Left lung (tissue), 10 donors: ENCODE results near the gene SREBF2. TPM values are rescaled to one million over a fixed set of nuclear protein-coding genes. Genes with fewer than 3 reads are reported as not detected.

ENCODE experiments used
- ATAC-seq: fragments of 200-7000 bp; cut with Tn5 transposase; one replicate; pipeline ENCODE4 v1.9.1; 2020; ENCODE audit warnings: moderate library complexity
- DNase-seq, 4 donors: peaks; one replicate each; pipeline ENCODE4 v3.0.0-alpha.2; 2013 to 2020
- H3K27ac ChIP-seq, 2 donors: fragments of 200-600 bp; sonication (generic) in 1 of 2; one replicate each; pipeline versions ENCODE4 v1.5.0 to v1.8.0; 2020 to 2021
- H3K27me3 ChIP-seq, 2 donors: fragments of 200-600 bp; sonication (generic) in 1 of 2; one replicate each; pipeline versions ENCODE4 v1.5.0 to v1.8.0; 2020 to 2021
- H3K36me3 ChIP-seq, 2 donors: fragments of 200-600 bp; sonication (generic) in 1 of 2; one replicate each; pipeline versions ENCODE4 v1.5.0 to v1.8.0; 2020 to 2021
- H3K4me1 ChIP-seq, 2 donors: fragments of 200-600 bp; one replicate each; pipeline ENCODE4 v1.8.0; 2021
- H3K4me3 ChIP-seq, 2 donors: fragments of 200-600 bp; sonication (generic) in 1 of 2; one replicate each; pipeline versions ENCODE4 v1.5.0 to v1.8.0; 2020 to 2021; ENCODE audit warnings: mild to moderate bottlenecking in 1 of 2
- H3K9me3 ChIP-seq, 2 donors: fragments of 200-600 bp; sonication (generic) in 1 of 2; one replicate each; pipeline versions ENCODE4 v1.5.0 to v1.8.0; 2020 to 2021
- intact Hi-C, 2 donors: fragments of 100-400 bp; cut with DNase I; formaldehyde crosslinking; loops; one replicate each; pipeline versions ENCODE4 v1.11.2 to v1.14.2; 2022
- polyA plus RNA-seq, 6 donors: library from polyadenylated mRNA; unstranded; fragments of 120-200 nt; gene quantifications; one replicate each; pipeline ENCODE4 v1.2.1, GENCODE V29; 2013; ENCODE audit not compliant: insufficient read length in 6 of 6
- total RNA-seq, 2 donors: library from RNA; stranded (reverse); fragmentation: NEBNext Ultra II Directional; extraction: Animal tissue kit (Norgen Biotek cat#: 25700); gene quantifications; one replicate each; pipeline ENCODE4 v1.2.1, GENCODE V29; 2021
- TF ChIP-seq, protein P1 (sequence below), 2 donors: fragments of 200-600 bp; sonication (generic) in 1 of 2; IDR thresholded peaks; one replicate each; pipeline versions ENCODE4 v1.5.0 to v1.8.0; 2021; ENCODE audit warnings: antibody characterized with exemption in 2 of 2
- donor health status: DM: no; HTN: yes; CAD: no.
- donor health status: DM: no; HTN: no; CAD: no.

SREBF2 gene
- total and polyA plus RNA-seq, 8 donors = 49.2 to 162 (median 75.7) TPM

DNA sequence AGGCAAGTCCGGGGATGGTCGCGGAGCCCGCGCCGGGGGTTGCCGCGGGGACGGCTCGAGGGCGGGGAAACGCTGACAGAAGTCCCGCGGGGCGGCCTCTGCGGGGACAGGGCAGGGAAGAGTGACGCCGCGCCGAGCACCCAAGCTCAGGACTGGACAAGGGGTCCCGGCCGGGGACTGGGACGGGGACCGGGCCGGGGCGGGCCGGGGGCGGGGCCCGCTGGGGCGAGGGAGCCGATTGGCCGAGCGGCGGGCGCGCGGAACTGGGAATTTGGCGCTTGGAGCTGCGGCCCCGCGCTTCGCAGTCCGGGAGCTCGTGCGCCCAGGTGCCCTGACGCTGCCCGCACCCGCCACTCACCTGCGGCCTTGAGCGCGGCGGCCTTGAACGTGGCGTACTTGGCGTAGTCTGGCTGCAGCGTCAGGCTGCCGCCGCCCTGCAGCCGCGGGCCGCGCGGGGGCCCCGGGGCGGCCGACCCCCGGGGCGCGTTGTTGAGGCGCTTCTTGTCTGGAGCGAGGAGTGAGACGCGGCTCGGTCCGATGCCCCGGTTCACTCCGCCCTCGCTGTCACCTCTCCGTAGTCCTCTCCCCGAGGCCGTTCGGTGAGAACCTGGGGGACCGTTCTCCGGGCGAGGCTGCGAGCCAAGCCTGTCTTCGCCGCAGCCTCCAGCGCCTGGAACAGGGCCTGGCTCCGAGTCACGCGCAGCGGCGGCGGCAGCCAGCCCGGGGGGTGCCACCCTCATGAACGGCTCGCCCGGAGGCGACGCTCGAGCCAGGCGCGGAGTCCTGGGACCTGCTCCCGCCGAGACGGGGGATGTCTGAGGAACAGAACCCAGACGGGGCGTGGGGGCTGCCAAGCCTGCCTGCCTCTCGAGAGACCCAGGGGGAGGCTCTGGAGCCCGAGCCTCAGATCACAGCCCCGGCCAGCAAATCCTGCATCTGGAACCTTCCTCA is 77.4 kb downstream of the SREBF2 start:
- Histone ChIP-seq H3K27ac (no peak overlapping the region), H3K36me3 (peaks cover 0 to 27% of the 10 kb centered on the region in 2 donors), H3K9me3 (no peaks in the 10 kb centered on the region), H3K4me1 (peaks cover 10 to 50% of the 10 kb centered on the region in 2 donors), H3K27me3 (peaks cover 59 to 67% of the 10 kb centered on the region in 2 donors), H3K4me3 (peak overlapping the region; percentile 9 to 17)
- DNase-seq (peak in 2 of 4 donors; percentile 37 to 81), ATAC-seq (peak; percentile 30)
- TF ChIP-seq, protein P1, sequence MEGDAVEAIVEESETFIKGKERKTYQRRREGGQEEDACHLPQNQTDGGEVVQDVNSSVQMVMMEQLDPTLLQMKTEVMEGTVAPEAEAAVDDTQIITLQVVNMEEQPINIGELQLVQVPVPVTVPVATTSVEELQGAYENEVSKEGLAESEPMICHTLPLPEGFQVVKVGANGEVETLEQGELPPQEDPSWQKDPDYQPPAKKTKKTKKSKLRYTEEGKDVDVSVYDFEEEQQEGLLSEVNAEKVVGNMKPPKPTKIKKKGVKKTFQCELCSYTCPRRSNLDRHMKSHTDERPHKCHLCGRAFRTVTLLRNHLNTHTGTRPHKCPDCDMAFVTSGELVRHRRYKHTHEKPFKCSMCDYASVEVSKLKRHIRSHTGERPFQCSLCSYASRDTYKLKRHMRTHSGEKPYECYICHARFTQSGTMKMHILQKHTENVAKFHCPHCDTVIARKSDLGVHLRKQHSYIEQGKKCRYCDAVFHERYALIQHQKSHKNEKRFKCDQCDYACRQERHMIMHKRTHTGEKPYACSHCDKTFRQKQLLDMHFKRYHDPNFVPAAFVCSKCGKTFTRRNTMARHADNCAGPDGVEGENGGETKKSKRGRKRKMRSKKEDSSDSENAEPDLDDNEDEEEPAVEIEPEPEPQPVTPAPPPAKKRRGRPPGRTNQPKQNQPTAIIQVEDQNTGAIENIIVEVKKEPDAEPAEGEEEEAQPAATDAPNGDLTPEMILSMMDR (IDR thresholded peaks at IDR 0.05) = no peak
- intact Hi-C loops = no loop called here

DNA sequence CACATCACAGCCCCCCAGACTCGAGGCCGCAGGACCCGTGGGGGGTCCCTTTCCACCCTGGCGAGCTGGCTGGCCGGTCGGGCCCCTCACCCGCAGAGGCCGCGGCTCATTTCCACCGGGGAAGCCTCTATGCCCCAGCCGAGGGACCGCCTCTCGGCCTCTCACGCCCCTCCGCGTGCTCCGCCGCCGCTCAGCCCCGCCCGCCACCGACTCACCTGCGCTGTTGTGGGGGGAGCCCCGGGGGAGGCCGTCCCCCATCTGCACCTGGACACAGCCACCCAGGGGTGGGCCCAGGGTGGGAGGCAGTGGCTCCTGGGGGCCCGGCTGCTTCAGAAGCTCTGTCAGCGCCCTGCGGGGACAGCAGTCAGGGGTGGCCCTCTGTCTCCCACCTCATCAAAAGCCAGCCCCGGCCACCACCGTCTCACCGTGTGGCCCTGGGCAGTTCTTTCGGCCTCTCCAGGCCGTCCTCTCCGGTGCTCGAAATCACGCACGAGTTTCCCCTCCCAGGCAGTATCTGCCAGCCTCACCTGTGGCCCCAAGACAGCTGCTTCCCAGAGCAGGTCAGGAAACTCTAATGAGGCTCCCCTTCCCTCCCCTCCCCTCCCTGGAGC is 78.2 kb downstream of the SREBF2 start:
- Histone ChIP-seq H3K36me3 (peaks cover 0 to 20% of the 10 kb centered on the region in 2 donors), H3K27me3 (peaks cover 67 to 74% of the 10 kb centered on the region in 2 donors), H3K9me3 (no peaks in the 10 kb centered on the region), H3K4me1 (peaks cover 10 to 55% of the 10 kb centered on the region in 2 donors), H3K4me3 (no peak overlapping the region), H3K27ac (no peak overlapping the region)
- TF ChIP-seq, protein P1 (IDR thresholded peaks at IDR 0.05) = no peak
- intact Hi-C loops = no loop called here
- no peak for ATAC-seq
- DNase-seq = peak in 1 of 4 donors; percentile 71

DNA sequence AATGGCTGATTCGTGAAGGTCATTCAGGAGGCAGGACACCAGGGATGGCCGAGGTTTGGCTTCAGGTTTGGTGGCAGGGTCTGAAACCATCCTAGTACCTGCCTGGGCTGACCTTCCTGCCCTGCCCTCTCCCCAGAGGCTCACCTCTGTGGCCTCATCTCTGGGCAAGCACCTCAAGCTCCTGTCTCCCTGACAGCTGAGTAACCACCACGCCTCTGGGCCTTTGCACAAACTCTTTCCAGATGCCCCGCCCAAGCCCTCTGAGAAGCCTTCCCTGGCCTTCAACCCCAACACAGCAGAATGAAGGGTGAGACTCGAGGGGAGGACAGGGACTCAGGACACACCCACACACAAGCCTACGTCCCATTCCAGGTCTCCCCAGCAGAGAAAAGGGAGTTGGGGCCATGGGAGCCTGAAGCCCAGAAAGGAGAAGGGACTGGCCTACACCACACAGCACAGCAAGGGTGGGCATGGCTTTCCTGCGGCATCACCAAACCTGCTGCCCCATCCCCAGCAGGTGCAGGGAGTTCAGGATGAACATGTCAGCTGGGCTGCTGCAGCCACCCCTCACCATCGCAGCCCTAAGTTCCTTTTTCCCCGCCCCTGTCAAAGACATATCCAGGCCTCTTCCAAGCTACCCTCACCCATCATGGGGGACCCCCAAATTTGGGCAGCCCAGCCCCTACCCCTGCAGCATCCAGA is 79.6 kb downstream of the SREBF2 start:
- peaks cover 0 to 6% of the 10 kb centered on the region in 2 donors for H3K36me3 ChIP-seq
- peaks cover 10 to 55% of the 10 kb centered on the region in 2 donors for H3K4me1 ChIP-seq
- no peak for ATAC-seq
- H3K9me3 ChIP-seq = no peaks in the 10 kb centered on the region
- H3K27ac ChIP-seq = no peak overlapping the region
- no peak for DNase-seq
- H3K4me3 ChIP-seq = no peak overlapping the region
- TF ChIP-seq, protein P1 (IDR thresholded peaks at IDR 0.05) = no peak
- H3K27me3 ChIP-seq = peaks cover 78 to 88% of the 10 kb centered on the region in 2 donors
- intact Hi-C loops = no loop called here

DNA sequence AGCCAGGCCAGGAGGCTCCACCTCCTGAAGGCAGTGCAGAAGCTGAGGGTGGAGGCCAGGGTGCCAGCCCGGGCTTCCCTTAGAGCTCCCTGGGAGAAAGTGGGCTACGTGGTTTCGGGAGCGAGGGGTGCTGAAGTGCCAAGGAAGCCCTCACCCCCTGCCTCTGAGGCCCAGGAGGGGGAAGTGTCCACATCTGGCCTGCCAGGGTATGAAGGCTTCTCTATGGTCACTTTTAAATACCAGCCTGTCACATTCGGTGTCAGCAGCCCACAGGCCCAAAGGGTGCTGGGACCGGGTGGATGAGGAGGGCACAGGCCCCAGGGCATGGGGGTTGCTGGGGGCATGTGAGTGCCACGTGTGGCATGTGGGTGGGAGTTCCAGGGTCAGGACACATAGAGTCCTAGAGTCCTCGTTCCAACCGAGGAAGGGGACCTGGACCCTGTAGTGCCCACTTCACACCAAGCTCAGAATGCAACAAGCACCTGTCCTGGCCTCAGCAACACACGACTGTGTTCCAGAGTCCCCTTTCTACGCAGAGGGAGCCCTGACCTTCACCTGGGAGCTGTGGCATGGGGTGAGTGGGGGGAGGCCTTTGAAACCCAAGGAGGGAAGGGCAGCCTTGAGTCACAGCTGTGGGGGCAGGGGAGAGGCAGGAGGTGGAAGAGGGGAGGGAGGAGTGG is 80.3 kb downstream of the SREBF2 start:
- H3K4me1 ChIP-seq = peaks cover 10 to 53% of the 10 kb centered on the region in 2 donors
- intact Hi-C loops = no loop called here
- H3K27me3 ChIP-seq = peaks cover 78 to 95% of the 10 kb centered on the region in 2 donors

More for the DNA sequence above, 80.3 kb downstream of the SREBF2 start:
- TF ChIP-seq, protein P1 (IDR thresholded peaks at IDR 0.05) = no peak
- Histone ChIP-seq H3K9me3 (no peaks in the 10 kb centered on the region), H3K27ac (no peak overlapping the region), H3K4me3 (no peak overlapping the region), H3K36me3 (no peaks in the 10 kb centered on the region)
- DNase-seq (no peak), ATAC-seq (no peak)
